Liver (tissue), 9 donors: Measurements from ENCODE around the gene TYMS. TPM values are rescaled to one million over a fixed set of nuclear protein-coding genes. Genes with fewer than 3 reads are reported as not detected.

Source experiments
- DNase-seq: peaks from one replicate; pipeline ENCODE4 v3.0.0-alpha.2; 2017; ENCODE audit warnings: low spot score
- H3K27ac ChIP-seq, 2 donors: one replicate each; pipeline ENCODE4 v1.7.0; 2013; ENCODE audit warnings: inconsistent platforms in 2 of 2, low read length in 2 of 2, control low read depth in 1 of 2, low read depth in 1 of 2, mild to moderate bottlenecking in 1 of 2
- H3K27me3 ChIP-seq, 4 donors: one replicate each; pipeline versions ENCODE4 v1.6.1 to v1.7.0; 2013; ENCODE audit warnings: low read length in 3 of 4, inconsistent platforms in 1 of 4, mild to moderate bottlenecking in 1 of 4, moderate library complexity in 1 of 4; ENCODE audit not compliant: control insufficient read depth in 4 of 4, insufficient read depth in 4 of 4
- H3K36me3 ChIP-seq, 4 donors: one replicate each; pipeline versions ENCODE4 v1.6.1 to v1.7.0; 2013; ENCODE audit warnings: low read length in 3 of 4, mild to moderate bottlenecking in 3 of 4, low read depth in 1 of 4, moderate library complexity in 1 of 4; ENCODE audit not compliant: control insufficient read depth in 4 of 4, insufficient read depth in 3 of 4
- H3K4me1 ChIP-seq, 4 donors: one replicate each; pipeline versions ENCODE4 v1.6.1 to v1.7.0; 2013; ENCODE audit warnings: low read length in 3 of 4, mild to moderate bottlenecking in 3 of 4, moderate library complexity in 1 of 4; ENCODE audit not compliant: control insufficient read depth in 4 of 4, insufficient read depth in 4 of 4
- H3K4me3 ChIP-seq, 3 donors: one replicate each; pipeline versions ENCODE4 v1.6.1 to v1.7.0; 2013; ENCODE audit warnings: low read length in 3 of 3, control low read depth in 1 of 3, low read depth in 1 of 3, mild to moderate bottlenecking in 1 of 3
- H3K9ac ChIP-seq, 2 donors: one replicate each; pipeline ENCODE4 v1.7.0; 2013; ENCODE audit warnings: low read length in 2 of 2, mild to moderate bottlenecking in 2 of 2, moderate library complexity in 2 of 2, control low read depth in 1 of 2, low read depth in 1 of 2
- H3K9me3 ChIP-seq, 4 donors: one replicate each; pipeline versions ENCODE4 v1.6.1 to v1.7.0; 2013; ENCODE audit warnings: low read length in 3 of 4; ENCODE audit not compliant: control insufficient read depth in 4 of 4
- FOXA1 ChIP-seq: IDR thresholded peaks from 2 replicates; pipeline ENCODE4 v1.6.1; 2016; ENCODE audit warnings: antibody characterized with exemption
- FOXA2 ChIP-seq: IDR thresholded peaks from 2 replicates; pipeline ENCODE4 v1.6.1; 2016; ENCODE audit warnings: antibody characterized with exemption
- GABPA ChIP-seq, 2 donors: IDR thresholded peaks in 1 of 2; conservative IDR thresholded peaks in 1 of 2; 2 replicates each; pipeline ENCODE4 v1.6.1; 2016; ENCODE audit warnings: antibody characterized with exemption in 2 of 2, mild to moderate bottlenecking in 1 of 2, moderate library complexity in 1 of 2
- HNF4G ChIP-seq: IDR thresholded peaks from 2 replicates; pipeline ENCODE4 v1.6.1; 2016; ENCODE audit warnings: antibody characterized with exemption
- JUND ChIP-seq, 2 donors: IDR thresholded peaks; 2 replicates each; pipeline ENCODE4 v1.6.1; 2016; ENCODE audit warnings: antibody characterized with exemption in 2 of 2
- NR2F2 ChIP-seq: IDR thresholded peaks from 2 replicates; pipeline ENCODE4 v1.6.1; 2016; ENCODE audit warnings: antibody characterized with exemption
- RXRA ChIP-seq, 2 donors: IDR thresholded peaks; 2 replicates each; pipeline ENCODE4 v1.6.1; 2017 to 2018; ENCODE audit warnings: antibody characterized with exemption in 2 of 2, mild to moderate bottlenecking in 1 of 2
- SP1 ChIP-seq: IDR thresholded peaks from 2 replicates; pipeline ENCODE4 v1.6.1; 2018; ENCODE audit warnings: antibody characterized with exemption, mild to moderate bottlenecking
- YY1 ChIP-seq: IDR thresholded peaks from 2 replicates; pipeline ENCODE4 v1.6.1; 2016; ENCODE audit warnings: antibody characterized with exemption, mild to moderate bottlenecking
- WGBS: extraction: QIAGEN DNeasy Blood & Tissue Kit; methylation state at CpG from one replicate; pipeline ENCODE4 v1.1.7; 2013; 5-methylcytosine and 5-hydroxymethylcytosine counted together
- polyA plus RNA-seq, 2 donors: library from polyadenylated mRNA; stranded (reverse) in 1 of 2; unstranded in 1 of 2; fragments of 200-250 nt in 1 of 2; fragments of >200 nt in 1 of 2; fragmentation: Nextera tagmentation in 1 of 2; extraction: Ambion mirVana in 1 of 2; gene quantifications; one replicate each; pipeline versions ENCODE4 v1.2.1 to v1.2.3, GENCODE V29; 2013 to 2015
- total RNA-seq, 2 donors: library from RNA; depleted of rRNA; stranded (reverse); fragments of >200 nt; gene quantifications; one replicate each; pipeline ENCODE4 v1.2.3, GENCODE V29; 2014
- TF ChIP-seq, protein P1 (sequence below): IDR thresholded peaks from 2 replicates; pipeline ENCODE4 v1.6.1; 2016; ENCODE audit warnings: antibody characterized with exemption
- TF ChIP-seq, protein P2 (sequence below): IDR thresholded peaks from 2 replicates; pipeline ENCODE4 v1.6.1; 2016; ENCODE audit warnings: antibody characterized with exemption, mild to moderate bottlenecking
- TF ChIP-seq, protein P3 (sequence below): IDR thresholded peaks from 2 replicates; pipeline ENCODE4 v1.6.1; 2016; ENCODE audit warnings: antibody characterized with exemption
- donor health status: healthy.
- donor health status: healthy.
- donor health status: healthy.
- donor health status: healthy.
- donor health status: healthy.

TYMS gene
- total and polyA plus RNA-seq, 4 donors, result 0.25 to 77.4 (median 5.3) TPM

DNA sequence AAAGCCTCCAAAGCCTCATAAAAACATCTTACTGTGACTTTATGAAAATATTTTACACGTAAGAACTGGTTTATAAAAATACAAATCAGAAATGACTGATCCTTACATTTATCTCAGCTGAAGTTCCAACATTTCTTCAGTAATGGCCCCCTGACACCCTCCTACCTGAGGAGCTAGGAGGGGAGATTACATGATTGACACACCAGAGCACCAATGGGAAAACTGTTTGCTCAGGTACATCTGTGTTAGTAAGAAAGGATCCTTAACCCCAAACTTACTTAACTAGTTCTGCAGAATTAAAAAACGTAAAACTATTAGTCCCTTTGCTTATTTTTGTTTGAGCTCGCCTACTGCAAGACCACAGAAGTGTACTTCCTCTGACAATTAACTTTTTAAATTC, 28.0 kb downstream of the TYMS start:
- Histone ChIP-seq H3K4me1 (peaks cover 7 to 10% (median 8%) of the 10 kb centered on the region in 4 donors), H3K36me3 (peaks cover 7 to 49% (median 25%) of the 10 kb centered on the region in 4 donors), H3K27ac (no peak overlapping the region), H3K27me3 (no peaks in the 10 kb centered on the region), H3K9ac (no peak overlapping the region), H3K9me3 (no peaks in the 10 kb centered on the region), H3K4me3 (no peak overlapping the region)
- DNase-seq, result no peak
- WGBS, result 93% methylated on average over 3 of the region's 3 CpGs
- TF ChIP-seq NR2F2, result no peak
- TF ChIP-seq FOXA1, result no peak
- TF ChIP-seq, protein P1, sequence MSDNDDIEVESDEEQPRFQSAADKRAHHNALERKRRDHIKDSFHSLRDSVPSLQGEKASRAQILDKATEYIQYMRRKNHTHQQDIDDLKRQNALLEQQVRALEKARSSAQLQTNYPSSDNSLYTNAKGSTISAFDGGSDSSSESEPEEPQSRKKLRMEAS, result no peak
- TF ChIP-seq, protein P2, sequence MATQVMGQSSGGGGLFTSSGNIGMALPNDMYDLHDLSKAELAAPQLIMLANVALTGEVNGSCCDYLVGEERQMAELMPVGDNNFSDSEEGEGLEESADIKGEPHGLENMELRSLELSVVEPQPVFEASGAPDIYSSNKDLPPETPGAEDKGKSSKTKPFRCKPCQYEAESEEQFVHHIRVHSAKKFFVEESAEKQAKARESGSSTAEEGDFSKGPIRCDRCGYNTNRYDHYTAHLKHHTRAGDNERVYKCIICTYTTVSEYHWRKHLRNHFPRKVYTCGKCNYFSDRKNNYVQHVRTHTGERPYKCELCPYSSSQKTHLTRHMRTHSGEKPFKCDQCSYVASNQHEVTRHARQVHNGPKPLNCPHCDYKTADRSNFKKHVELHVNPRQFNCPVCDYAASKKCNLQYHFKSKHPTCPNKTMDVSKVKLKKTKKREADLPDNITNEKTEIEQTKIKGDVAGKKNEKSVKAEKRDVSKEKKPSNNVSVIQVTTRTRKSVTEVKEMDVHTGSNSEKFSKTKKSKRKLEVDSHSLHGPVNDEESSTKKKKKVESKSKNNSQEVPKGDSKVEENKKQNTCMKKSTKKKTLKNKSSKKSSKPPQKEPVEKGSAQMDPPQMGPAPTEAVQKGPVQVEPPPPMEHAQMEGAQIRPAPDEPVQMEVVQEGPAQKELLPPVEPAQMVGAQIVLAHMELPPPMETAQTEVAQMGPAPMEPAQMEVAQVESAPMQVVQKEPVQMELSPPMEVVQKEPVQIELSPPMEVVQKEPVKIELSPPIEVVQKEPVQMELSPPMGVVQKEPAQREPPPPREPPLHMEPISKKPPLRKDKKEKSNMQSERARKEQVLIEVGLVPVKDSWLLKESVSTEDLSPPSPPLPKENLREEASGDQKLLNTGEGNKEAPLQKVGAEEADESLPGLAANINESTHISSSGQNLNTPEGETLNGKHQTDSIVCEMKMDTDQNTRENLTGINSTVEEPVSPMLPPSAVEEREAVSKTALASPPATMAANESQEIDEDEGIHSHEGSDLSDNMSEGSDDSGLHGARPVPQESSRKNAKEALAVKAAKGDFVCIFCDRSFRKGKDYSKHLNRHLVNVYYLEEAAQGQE, result no peak
- TF ChIP-seq YY1, result no peak
- no peak for TF ChIP-seq SP1
- no peak for TF ChIP-seq JUND (IDR thresholded peaks at IDR 0.05)
- TF ChIP-seq GABPA (IDR thresholded peaks at IDR 0.05 in 1 of 2, conservative IDR thresholded peaks at IDR 0.05 in 1 of 2), result no peak

DNA sequence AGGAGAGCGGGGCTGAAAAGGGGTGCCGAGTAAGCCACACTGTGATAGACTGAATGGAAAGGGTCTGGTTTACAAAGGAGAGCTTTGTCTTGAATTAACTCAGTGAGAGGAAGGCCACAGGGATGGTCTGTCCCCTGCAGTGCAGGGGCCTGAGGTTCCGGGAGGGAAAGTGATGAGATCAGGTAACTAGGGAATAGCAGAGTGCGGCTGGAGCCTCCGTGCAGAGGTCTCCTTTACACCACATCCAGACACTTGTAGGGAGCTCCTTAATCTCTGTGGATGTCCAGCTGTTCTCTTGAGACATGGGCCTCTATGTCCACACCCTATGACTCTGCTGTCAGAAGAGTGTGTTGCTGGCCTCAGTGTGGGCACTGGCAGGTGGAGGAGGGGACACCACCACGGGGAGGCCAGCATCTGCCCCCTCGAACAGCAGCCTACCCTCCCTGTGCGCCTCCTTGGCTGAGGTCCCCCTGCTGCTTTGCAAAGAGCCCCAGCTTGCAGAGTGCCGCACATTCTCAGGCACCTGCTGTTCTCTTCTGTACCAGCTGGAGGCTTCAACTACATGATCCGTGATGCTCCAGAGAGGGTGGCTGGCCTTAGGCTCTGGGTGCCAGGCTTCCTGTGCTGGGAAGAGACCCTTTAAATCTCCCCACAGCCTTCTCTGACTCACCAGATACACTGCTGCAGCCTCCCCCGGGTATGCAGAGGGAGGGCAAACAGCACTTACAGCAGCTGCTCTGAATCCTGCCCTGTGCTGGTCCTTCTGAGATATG, 29.1 kb downstream of the TYMS start:
- no peak for TF ChIP-seq NR2F2
- TF ChIP-seq, protein P1, result no peak
- TF ChIP-seq FOXA1, result no peak
- no peak for TF ChIP-seq SP1
- TF ChIP-seq, protein P3, sequence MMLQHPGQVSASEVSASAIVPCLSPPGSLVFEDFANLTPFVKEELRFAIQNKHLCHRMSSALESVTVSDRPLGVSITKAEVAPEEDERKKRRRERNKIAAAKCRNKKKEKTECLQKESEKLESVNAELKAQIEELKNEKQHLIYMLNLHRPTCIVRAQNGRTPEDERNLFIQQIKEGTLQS, result no peak
- no peak for TF ChIP-seq RXRA (IDR thresholded peaks at IDR 0.05)
- no peak for TF ChIP-seq HNF4G
- no peak for DNase-seq
- no peaks in the 10 kb centered on the region for H3K9me3 ChIP-seq
- 93% methylated on average over 11 of the region's 11 CpGs for WGBS
- peaks cover 10 to 46% (median 28%) of the 10 kb centered on the region in 4 donors for H3K36me3 ChIP-seq
- H3K4me1 ChIP-seq, result peaks cover 7 to 10% (median 8%) of the 10 kb centered on the region in 4 donors
- no peak overlapping the region for H3K27ac ChIP-seq
- no peaks in the 10 kb centered on the region for H3K27me3 ChIP-seq
- no peak overlapping the region for H3K9ac ChIP-seq
- H3K4me3 ChIP-seq, result no peak overlapping the region

- Histone ChIP-seq H3K27me3 (no peaks in the 10 kb centered on the region), H3K4me3 (no peak overlapping the region), H3K4me1 (peaks cover 3 to 6% (median 4%) of the 10 kb centered on the region in 4 donors), H3K36me3 (peaks cover 13 to 52% (median 30%) of the 10 kb centered on the region in 4 donors), H3K9ac (no peak overlapping the region), H3K27ac (no peak overlapping the region), H3K9me3 (no peaks in the 10 kb centered on the region)
- TF ChIP-seq JUND (IDR thresholded peaks at IDR 0.05), result no peak
- TF ChIP-seq SP1, result no peak
- TF ChIP-seq, protein P3, result no peak
- TF ChIP-seq RXRA (IDR thresholded peaks at IDR 0.05), result no peak
- no peak for TF ChIP-seq FOXA2
- TF ChIP-seq, protein P2, result no peak
- no peak for DNase-seq
- WGBS, result 82% methylated on average over 5 of the region's 5 CpGs
Observed at GRCh38 chr18:688323-688722, 30.9 kb downstream of the TYMS start.
